ENCODE data around the gene EXTL2.

- TF ChIP-seq POLR2AphosphoS5 (IDR thresholded peaks at IDR 0.05; ENCODE audit: low read depth, low read length): no peak
- TF ChIP-seq, protein P1, sequence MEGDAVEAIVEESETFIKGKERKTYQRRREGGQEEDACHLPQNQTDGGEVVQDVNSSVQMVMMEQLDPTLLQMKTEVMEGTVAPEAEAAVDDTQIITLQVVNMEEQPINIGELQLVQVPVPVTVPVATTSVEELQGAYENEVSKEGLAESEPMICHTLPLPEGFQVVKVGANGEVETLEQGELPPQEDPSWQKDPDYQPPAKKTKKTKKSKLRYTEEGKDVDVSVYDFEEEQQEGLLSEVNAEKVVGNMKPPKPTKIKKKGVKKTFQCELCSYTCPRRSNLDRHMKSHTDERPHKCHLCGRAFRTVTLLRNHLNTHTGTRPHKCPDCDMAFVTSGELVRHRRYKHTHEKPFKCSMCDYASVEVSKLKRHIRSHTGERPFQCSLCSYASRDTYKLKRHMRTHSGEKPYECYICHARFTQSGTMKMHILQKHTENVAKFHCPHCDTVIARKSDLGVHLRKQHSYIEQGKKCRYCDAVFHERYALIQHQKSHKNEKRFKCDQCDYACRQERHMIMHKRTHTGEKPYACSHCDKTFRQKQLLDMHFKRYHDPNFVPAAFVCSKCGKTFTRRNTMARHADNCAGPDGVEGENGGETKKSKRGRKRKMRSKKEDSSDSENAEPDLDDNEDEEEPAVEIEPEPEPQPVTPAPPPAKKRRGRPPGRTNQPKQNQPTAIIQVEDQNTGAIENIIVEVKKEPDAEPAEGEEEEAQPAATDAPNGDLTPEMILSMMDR (IDR thresholded peaks at IDR 0.05): no peak
Measured at GRCh38 chr1:100909018-100909417, 14.4 kb upstream of the EXTL2 start.

Measured in Panc1 (cell line).